GM18868 (cell line): Measurements from ENCODE around the gene TAOK3.
"Not testable (repeated sequence)": the region's sequence is repeated elsewhere in the genome, so short reads cannot be mapped to it uniquely, and the experiment has no call there.

Experiments
- ATAC-seq: cut with Tn5 transposase; IDR thresholded peaks from one replicate; pipeline ENCODE4 v1.9.1; 2021; ENCODE audit warnings: mild to moderate bottlenecking, moderate library complexity; ENCODE audit not compliant: unreplicated experiment

Gene TAOK3

DNA sequence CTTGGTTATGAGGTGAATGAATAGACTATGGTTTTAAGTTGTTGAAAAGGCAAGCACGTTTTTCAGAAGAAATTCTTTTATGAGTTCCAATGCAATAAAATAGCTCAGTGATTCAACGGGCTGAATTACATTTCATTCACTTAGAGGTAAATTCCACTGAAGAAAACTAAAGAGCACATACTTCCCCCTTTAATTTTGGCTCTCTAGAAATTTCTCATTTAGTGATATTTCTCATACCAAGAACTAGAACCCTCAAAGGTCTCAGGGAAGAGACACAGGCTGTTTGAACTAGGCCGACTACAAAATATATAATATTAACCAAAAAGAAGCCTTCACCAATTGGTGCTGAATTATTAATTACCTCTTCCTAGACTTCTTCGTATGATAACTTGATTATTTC, 68.6 kb downstream of the TAOK3 start:
- no peak for ATAC-seq

DNA sequence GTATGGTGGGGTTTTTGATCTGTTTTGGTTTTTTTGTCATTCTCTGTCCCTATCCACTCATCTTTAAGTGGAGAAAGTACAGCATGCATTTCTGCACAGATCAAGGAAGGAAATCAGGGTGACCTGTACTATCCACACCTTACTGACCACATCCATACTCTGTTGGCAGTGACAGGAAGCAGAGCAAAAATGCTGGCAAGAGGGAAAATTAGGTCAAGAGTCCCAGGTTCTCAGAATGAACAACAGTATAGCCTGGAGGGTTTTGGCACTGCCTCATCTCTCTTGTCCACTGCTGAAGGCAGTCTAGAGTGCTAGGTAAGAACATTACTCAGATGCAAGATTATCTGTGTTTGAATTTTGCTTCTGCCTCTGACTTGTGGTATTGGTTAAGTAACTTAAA, 70.7 kb downstream of the TAOK3 start:
- ATAC-seq = no peak

DNA sequence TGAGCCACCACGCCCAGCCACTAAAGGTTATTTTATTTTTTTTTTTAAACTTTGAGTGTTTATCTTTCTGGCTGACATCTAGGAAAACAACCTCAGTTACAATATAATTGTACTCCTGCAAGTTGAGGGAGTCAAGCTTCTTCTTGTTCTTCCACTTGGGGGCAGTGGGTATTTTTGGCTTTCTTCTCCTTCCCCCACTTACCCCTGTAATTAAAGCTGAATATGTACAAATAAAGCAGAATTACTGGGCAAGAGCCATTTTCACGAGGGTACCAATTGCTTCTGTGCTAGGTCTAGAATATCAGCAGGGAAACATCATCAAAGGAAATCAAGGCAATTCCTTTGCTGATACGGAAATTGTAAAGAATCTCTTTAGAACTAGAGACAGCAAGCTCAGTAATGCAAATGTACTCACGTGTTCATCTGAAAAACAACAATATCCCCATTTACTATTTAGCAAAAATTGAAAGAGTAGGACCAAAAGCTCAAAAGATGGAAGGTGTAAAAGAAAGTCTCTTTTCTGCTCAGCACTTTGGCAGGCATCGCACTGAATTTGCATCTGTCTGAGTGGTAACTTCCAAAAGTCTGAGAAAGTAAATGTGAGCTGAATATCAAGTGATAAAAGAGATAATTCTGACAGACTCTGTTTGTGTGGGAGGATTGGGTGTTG, 72.8 kb downstream of the TAOK3 start:
- no peak for ATAC-seq

DNA sequence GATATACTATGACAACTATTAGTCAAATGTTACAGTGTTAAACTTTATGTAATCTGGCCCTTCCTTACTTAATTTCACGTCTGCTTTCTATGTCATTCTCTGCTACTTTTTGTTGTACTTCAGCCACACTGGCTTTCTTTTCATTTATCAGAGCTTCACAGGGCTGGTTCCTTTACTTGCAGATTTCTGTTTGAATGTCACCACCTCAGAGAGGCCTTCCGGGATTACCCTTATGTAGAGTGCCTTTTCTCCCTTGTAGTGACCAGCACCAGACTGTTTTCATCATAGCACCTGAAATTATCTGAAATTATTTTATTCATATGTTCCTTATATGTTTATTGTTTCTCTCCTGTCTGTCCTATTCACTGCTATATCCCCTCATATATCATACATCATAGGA, 75.4 kb downstream of the TAOK3 start:
- ATAC-seq = no peak

DNA sequence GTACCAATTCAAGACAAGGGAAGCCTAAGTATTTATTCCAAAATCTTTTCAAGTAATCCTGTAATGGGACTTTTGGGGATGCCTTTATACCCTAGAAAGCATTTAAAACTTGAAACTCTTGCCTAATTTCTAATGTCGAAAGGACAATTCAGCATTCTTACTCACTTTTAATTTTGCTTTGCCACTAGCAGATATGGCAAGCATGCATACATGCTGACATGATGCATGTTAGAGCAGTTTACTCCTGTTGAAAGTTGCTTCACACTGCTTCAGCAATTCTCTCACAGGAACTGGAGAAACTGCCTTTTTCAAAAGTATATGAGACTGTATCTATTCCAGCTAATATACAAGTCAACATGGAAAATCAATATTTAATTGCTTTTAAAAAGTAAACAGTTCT, 79.9 kb downstream of the TAOK3 start:
- ATAC-seq = no peak

DNA sequence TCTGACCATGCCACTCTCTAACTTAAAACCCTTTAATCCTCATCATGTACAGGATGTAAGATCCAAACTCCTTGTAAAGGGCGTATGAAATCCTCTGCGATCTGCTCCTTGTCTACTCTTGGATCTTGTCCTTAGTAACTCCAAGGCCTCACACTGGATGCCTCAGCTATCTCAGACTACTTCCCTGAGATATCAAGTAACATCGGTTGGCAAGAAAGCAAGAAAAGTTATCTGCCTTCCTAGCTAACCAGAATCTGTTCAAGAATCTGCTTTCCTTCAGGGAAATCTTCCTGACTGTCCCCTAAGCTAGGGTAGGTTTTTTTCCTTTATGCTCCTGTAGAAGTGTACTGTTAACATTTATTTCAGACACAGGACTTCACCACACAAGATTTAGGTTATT, 82.6 kb downstream of the TAOK3 start:
- ATAC-seq = no peak

DNA sequence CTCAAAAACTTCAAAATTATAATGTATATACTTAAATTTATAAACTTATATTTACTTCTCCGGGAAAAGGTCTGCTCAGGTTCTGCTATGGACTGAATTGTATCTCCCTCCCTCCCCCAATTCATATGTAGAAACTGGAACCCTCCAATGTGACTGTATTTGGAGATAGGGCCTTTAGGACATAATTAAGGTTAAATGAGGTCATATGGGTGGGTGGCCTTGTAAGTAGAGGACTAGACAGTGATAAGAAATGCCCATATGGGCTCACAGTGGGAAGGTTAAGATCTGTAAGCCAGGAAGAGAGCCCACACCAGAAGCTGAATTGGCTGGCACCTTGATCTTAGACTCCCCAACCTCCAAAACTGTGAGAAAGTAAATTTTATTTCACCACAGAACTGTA, 84.5 kb downstream of the TAOK3 start:
- ATAC-seq = no peak

DNA sequence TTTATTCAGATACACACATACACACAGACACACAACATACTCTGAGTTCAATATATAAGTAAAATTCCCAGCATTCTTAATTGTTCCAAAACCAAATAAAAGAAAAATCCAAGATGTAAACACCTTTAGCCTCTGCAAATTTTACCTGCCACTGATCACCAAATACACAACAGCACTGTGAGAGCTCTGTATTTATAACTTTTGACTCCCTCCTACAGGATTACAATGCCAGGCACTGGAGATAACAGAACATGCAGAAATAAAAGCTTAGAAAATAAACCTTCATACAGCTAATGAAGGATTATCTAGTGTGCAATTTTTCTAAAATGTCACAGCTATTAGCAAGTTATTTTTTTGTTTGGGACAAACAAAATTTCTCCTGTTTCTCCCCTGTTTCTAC, 85.0 kb downstream of the TAOK3 start:
- ATAC-seq = no peak

DNA sequence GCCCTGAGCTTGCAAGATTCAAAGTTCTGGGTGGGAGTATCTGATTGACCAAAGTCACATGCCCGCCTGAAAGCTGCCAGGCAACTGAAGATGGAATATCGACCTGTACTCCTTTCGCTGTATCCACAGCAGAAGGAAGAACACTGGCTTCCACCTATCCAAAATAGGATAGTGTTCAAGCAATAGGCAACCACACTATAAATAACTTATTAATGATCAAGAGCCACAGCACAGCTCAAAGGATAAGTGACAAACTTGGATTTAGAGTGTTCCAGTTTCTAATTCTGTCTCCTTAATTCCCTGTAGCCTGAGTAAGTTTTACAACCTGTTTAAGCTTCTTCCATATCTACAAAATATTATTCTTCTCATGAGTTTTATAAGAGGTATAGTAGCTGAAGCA, 89.9 kb downstream of the TAOK3 start:
- ATAC-seq = no peak

DNA sequence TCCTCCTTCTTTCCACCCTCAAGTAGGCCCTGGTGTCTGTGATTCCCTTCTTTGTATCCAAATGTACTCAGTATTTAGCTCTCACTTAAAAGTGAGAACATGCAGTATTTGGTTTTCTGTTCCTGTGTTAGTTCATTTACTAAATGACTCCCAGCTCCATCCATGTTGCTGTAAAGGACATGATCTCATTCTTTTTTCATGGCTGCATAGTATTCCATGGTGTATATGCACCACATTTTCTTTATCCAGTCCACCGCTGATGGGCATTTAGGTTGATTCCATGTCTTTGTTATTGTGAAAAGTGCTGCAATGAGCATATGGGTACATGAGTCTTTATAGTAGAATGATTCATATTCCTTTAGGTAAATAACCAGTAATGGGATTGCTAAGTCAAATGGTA, 94.4 kb downstream of the TAOK3 start:
- not testable (repeated sequence) for ATAC-seq

DNA sequence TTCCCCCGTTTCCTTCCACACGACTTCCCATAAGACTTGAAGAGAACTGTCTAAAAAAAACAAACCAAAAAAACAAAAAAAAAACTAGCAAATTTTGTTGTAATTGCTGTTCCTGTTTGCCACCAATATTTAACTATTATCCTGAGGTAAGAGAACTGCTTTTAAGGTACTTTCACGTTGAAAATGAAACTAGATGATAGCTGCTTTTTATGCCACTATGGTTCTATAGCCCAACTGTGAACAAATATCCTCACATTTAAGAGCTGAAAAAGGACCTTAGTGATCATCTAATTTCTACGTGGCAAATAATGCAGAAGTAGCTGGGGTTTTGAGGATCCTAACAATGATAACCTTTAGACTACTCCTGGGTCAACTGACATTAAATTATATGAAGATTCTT, 98.6 kb downstream of the TAOK3 start:
- no peak for ATAC-seq

DNA sequence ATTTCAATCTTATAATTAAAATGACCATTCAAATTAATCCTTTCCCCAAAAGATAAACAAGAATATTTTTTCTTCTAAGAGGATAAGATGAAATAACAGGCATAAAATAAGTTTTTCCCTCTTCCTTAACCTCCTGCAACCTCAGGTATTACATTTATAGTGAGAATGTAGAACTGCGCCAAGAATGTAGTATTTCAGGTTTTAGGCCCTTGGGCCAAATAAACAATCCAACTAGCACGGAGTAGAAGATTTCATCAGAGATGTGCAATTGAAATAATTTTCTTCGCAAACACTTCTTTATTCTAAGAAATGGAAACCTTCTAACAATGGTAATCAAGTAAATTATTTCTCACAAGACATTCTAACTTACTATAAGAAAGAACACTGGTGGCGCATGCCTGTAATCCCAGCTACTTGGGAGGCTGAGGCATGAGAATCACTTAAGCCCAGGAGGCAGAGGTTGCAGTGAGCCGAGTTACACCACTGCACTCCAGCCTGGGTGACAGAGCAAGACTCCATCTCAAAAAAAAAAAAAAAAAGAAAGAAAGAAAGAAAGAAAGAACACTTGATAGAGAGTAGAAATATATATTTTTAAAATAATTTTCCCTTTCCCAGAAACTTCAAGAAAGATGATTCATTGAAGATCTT, 100.8 kb downstream of the TAOK3 start:
- ATAC-seq = no peak

DNA sequence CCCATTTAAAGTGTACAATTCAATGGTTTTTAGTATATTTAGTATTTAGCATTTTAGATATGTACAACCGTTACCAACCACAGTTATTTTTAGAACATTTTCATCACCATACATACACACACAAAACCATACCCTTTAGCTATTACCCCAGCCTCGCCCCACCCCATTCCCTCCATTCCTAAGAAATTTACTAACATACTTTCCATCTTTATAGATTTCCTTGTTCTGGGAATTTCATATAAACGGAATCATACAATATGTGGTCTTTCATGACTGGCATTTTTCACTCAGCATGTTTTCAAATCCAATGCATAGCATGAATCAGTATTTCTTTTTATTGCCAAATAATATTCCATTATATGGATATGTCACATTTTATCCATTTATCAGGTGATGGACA, 101.5 kb downstream of the TAOK3 start:
- ATAC-seq = no peak

DNA sequence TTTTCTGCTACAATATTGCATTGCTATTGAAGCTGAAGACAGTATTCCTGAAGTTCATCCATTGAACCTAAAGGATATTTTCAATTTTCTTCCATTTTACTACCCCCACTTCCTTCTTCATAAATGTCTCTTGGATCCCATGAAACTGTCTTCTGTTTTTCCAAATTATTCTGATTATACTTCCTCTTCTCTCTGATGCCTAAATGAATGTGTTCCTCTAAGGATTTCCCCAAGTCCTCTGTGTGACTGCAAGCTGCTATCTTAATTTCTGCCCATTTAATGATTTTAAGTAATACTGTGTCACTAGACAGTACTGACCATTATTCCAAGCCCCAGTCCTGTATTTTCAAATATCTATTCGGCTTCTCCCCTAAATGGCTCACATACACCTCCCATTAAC, 102.9 kb downstream of the TAOK3 start:
- ATAC-seq = no peak

DNA sequence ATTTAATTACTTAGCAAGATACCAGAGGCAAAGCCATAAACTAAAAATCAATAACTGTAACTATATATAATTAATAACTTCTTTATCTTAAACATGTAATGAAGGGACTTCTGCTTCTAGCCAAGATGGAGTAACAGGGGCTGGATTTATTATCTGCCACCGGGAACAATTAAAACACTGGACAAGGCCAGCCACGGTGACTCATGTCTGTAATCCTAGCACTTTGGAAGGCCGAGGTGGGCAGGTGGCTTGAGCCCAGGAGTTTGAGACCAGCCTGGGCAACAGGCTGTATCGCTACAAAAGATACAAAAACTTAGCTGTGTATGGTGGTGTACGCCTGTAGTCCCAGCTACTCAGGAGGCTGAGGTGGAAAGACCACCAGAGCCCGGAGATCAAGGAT, 113.6 kb downstream of the TAOK3 start:
- no peak for ATAC-seq

DNA sequence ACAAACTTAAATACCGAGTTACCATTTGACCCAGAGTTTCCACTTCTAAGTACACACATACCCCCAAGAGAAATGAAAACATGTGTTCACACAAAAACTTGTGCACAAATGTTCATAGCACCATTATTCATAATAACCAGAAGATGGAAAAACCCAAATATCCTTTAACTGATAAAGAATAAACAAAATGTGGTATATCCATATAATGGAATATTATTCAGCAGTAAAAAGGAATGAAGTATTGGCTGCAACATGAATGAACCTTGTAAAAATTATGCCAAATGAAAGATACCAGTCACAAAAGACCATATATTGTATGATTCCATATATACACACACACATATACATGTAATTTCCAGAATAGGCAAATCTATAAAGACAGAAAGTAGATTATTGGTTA, 116.4 kb downstream of the TAOK3 start:
- ATAC-seq = no peak

DNA sequence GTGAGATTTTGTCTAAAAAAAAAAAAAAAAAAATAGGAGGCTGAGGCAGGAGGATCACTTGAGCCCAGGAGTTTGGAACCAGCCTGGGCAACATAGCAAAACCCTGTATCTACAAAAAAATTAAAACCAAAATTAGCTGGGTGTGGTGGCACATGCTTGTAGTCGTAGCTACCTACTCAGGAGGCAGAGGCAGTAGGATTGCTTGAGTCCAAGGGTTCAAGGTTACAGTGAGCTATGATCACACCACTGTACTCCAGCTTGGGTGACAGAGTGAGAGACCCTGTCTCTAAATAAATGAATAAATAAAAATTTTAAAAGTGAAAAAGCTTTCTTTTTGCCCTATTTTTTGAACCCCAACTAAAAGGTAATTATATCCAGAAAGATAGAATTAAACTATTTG, 123.2 kb downstream of the TAOK3 start:
- no peak for ATAC-seq

DNA sequence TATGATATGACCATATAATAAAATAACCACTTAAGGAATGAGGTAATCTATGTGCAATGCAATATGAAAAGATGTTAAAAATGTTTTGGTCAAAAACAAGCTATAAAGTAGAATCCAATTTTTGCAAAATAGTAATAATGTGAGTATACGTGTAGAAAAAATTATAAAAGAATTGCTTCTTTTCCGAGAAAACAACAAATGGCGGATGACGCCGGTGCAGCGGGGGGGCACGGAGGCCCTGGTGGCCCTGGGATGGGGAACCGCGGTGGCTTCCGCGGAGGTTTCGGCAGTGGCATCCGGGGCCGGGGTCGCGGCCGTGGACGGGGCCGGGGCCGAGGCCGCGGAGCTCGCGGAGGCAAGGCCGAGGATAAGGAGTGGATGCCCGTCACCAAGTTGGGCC, 126.8 kb downstream of the TAOK3 start:
- not testable (repeated sequence) for ATAC-seq

DNA sequence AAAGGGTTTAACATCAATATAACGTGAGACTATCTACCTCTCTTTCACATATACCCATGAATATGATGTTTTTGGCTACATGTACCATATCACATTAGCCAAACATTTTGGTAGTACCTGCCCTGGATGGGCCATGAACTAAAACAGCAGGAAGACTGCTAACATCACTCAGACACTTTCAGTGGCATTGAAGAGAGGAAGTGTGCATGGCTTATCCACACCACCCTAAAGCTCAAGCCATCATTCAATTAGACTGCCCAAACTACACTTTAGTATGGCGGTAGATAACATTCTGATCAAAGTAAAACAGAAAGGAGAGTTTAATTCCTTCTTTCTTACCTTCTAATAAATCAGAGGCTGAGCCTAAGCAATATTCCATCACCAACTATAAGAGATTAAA, 133.8 kb downstream of the TAOK3 start:
- peak; percentile 59 for ATAC-seq

DNA sequence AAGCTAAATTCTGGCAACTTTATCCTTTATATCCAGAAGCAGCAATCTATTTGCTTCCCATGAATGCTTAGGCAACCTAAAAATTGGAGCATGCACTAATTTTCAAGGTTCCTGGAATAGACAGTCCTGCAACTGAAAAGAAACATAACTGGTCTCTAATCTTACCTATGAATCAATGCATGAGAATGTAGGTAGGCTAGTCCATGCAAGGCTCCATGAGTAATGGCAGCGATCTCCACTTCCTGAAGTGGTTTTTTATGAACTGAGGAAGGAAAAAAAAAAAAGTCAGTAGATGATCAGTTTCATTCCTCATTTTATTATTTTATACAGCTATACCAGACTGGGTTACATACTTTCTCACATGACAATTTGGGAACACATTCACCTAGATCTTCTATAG, 134.8 kb downstream of the TAOK3 start:
- no peak for ATAC-seq

DNA sequence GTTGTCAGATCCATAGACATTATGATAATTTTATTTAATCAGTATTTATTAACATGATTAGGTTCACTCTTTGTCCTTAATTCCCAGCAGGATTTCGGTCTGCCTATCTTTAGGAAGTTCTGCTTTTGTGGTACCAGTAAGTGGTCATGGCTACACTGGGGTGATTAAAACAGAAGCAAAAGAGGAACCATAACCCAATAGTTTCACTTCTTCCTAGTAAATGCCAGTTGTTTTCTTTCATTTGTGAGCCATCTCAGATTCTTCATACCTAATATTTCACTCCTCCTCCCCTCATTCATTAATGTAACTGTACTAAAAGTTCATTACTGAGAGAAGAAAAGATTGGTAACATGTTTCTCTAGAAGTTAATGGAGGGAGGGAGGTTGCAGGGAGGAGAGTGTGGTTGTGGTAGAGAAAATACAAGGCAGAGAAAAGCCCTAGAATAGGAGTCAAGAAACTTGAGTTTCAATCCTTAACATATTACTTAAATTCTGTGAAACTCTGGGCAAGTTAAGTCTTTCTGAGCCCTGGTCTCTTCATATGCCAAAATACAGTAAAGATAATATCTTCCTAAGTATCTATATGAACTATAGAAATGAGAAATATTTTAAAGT, 135.5 kb downstream of the TAOK3 start:
- peak; percentile 90 for ATAC-seq

DNA sequence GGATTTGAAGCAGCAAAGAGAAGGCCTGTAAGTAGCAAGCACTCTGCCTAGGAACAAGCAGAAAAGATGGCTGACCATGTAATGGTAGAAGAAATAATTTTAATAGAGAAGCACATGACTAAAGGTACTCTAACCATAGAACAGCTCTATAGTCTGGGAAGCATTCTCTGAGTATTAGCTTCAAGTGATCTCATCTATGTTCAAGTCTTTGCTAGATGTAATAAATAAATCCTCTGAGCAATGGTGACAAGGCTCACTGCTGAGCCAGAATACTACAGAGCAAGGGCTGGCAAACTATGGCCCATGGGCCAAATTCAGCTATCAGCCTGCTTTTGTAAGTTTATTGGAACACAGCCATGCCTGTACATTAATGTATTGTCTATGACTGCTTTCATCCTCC, 152.0 kb downstream of the TAOK3 start:
- ATAC-seq = no peak

DNA sequence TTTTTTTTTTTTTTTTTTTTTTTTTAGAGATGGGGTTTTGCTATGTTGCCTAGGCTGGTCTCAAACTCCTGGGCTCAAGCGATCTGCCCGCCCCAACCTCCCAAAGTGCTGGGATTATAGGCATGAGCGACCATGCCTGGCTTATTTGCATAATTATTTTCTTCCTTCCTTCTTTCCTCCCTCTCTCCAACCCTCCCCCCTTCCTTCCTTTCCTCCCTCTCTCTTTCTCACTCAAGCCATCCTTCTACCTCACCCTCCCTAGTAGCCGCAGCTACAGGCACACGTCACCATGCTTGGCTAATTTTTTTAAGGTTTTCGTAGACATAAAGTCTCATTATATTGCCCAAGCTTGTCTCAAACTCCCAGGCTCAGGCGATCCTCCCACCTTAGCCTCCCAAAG, 152.9 kb downstream of the TAOK3 start:
- no peak for ATAC-seq
